ENCODE measurements around the gene PDE4B. TPM values are rescaled to one million over a fixed set of nuclear protein-coding genes. Genes with fewer than 3 reads are reported as not detected.

Gene PDE4B
- total and polyA plus RNA-seq, 10 of the 15 experiments (the other 5 are each of a cell fraction or from before 2014, with no cell fraction given) = 3.0 to 13.2 (median 5.7) TPM

DNA sequence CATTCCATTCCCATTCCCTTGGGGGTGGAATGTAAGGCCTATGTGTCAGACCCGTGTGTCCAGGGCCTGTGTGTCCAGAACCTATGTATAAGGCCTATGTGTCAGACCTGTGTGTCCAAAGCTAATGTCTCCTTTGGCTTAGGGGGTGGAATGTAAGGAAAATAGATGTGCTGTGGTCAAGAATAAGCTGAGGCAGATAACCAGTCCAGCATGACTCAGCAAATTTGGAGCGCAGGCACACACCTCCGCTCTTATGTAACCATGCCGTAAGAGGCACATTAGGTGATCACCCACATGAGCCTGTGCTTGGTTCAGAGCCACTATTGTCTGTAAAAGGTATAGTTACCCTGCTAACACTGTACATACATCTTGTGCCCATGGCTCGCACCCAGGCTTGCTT lies 590.5 kb downstream of the PDE4B start:
- Histone ChIP-seq H4K20me1 (ENCODE audit: control insufficient read depth, insufficient read depth) (no peaks in the 10 kb centered on the region), H3K27me3 (replicated peaks in 1 of 2; ENCODE audit: control insufficient read depth in 2 of 2, insufficient read depth in 2 of 2, low read length in 1 of 2) (no peaks in the 10 kb centered on the region), H3K9ac (ENCODE audit: control insufficient read depth, insufficient read depth, low read length) (no peak overlapping the region), H3K36me3 (ENCODE audit: control insufficient read depth in 2 of 2, insufficient read depth in 2 of 2, low read length in 1 of 2) (no peaks in the 10 kb centered on the region; a peak in 2 of 4 replicates), H3K4me2 (ENCODE audit: control insufficient read depth, insufficient read depth) (no peak overlapping the region), H3K79me2 (ENCODE audit: control insufficient read depth, insufficient read depth, low read length) (no peaks in the 10 kb centered on the region), H3K9me3 (replicated peaks; ENCODE audit: control insufficient read depth, insufficient read depth, low read length) (peaks cover 33% of the 10 kb centered on the region), H3K27ac (ENCODE audit: control insufficient read depth, insufficient read depth) (no peak overlapping the region), H2AFZ (ENCODE audit: control insufficient read depth, low read depth, low read length) (no peak overlapping the region), H3K4me3 (no peak overlapping the region), H3K4me1 (ENCODE audit: control insufficient read depth, insufficient read depth, low read length) (peaks cover 25% of the 10 kb centered on the region)
- POLR2A ChIA-PET = interaction anchor here (1.2 to 3.2 kb wide), 2 partner anchors 13 to 29 kb away, joined by 3 to 19 read pairs; no protein-coding TSS in a partner anchor
- SMC1A ChIA-PET (ENCODE audit: uncharacterized antibody, unreplicated experiment) = interaction anchor here (0.8 to 11.2 kb wide), 7 partner anchors 12 to 109 kb away, joined by 3 to 253 read pairs (median 4); no protein-coding TSS in a partner anchor
- WGBS (ENCODE audit: insufficient coverage, insufficient replicate concordance, low lambda C conversion rate, missing lambda C conversion rate) = 89% methylated on average over 5 of the region's 5 CpGs
- ATAC-seq (no peak), FAIRE-seq (no peak), DNase-seq (ENCODE audit: low read depth, low spot score) (no peak)
- RAD21 ChIA-PET (ENCODE audit: unreplicated experiment) = interaction anchor here (0.7 to 1.0 kb wide), 2 partner anchors 10 to 13 kb away, joined by 4 to 5 read pairs; no protein-coding TSS in a partner anchor
- BruUV-seq (replicated peaks) = no TSS peak
- in situ Hi-C loops (cut with MboI) = loop anchor here (25.0 kb wide), 2 partner anchors 554 to 779 kb away; partner anchors contain the start of gene IL23R
- intact Hi-C loops (cut with micrococcal nuclease; ENCODE audit: unreplicated experiment) = no loop called here
- TF ChIP-seq MYC (IDR thresholded peaks at IDR 0.05; ENCODE audit: insufficient read depth, insufficient read length, insufficient replicate concordance, low read length, severe bottlenecking) (no peak), TCF3 (IDR thresholded peaks at IDR 0.05; ENCODE audit: borderline replicate concordance, insufficient read depth, low read depth, low read length) (no peak), IRF4 (IDR thresholded peaks at IDR 0.05; ENCODE audit: low read depth, low read length) (no peak), RAD21 (IDR thresholded peaks at IDR 0.05; ENCODE audit: insufficient read depth, low read depth, low read length) (no peak), CBX5 (IDR thresholded peaks at IDR 0.05; ENCODE audit: low read depth) (peak; percentile 85; the same call in 1 of the 2 replicates), CEBPZ (IDR thresholded peaks at IDR 0.05; ENCODE audit: low read depth, low read length) (peak; percentile 75), FOS (IDR thresholded peaks at IDR 0.05; ENCODE audit: borderline replicate concordance, extremely low read depth, insufficient read length) (no peak), ZBTB33 (IDR thresholded peaks at IDR 0.05) (peak; percentile 94), BACH1 (IDR thresholded peaks at IDR 0.05; ENCODE audit: borderline replicate concordance) (peak; percentile 90)
- TF ChIP-seq, protein P1, sequence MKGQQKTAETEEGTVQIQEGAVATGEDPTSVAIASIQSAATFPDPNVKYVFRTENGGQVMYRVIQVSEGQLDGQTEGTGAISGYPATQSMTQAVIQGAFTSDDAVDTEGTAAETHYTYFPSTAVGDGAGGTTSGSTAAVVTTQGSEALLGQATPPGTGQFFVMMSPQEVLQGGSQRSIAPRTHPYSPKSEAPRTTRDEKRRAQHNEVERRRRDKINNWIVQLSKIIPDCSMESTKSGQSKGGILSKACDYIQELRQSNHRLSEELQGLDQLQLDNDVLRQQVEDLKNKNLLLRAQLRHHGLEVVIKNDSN (IDR thresholded peaks at IDR 0.05; ENCODE audit: borderline replicate concordance, extremely low read length, insufficient read depth, low read depth, low read length) = peak; percentile 4
- TF ChIP-seq, protein P2, sequence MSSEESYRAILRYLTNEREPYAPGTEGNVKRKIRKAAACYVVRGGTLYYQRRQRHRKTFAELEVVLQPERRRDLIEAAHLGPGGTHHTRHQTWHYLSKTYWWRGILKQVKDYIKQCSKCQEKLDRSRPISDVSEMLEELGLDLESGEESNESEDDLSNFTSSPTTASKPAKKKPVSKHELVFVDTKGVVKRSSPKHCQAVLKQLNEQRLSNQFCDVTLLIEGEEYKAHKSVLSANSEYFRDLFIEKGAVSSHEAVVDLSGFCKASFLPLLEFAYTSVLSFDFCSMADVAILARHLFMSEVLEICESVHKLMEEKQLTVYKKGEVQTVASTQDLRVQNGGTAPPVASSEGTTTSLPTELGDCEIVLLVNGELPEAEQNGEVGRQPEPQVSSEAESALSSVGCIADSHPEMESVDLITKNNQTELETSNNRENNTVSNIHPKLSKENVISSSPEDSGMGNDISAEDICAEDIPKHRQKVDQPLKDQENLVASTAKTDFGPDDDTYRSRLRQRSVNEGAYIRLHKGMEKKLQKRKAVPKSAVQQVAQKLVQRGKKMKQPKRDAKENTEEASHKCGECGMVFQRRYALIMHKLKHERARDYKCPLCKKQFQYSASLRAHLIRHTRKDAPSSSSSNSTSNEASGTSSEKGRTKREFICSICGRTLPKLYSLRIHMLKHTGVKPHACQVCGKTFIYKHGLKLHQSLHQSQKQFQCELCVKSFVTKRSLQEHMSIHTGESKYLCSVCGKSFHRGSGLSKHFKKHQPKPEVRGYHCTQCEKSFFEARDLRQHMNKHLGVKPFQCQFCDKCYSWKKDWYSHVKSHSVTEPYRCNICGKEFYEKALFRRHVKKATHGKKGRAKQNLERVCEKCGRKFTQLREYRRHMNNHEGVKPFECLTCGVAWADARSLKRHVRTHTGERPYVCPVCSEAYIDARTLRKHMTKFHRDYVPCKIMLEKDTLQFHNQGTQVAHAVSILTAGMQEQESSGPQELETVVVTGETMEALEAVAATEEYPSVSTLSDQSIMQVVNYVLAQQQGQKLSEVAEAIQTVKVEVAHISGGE (CRISPR knock-in tag; IDR thresholded peaks at IDR 0.05) = no peak
- CTCF ChIA-PET = interaction anchor here (1.3 to 2.2 kb wide), 4 partner anchors 9 to 63 kb away, joined by 4 to 9 read pairs (median 4); no protein-coding TSS in a partner anchor

Measured in GM12878 (cell line).